GM23248 (cell line): ENCODE data around the gene PIGM. TPM values are rescaled to one million over a fixed set of nuclear protein-coding genes. Genes with fewer than 3 reads are reported as not detected.

Source experiments
- DNase-seq: peaks from one replicate; pipeline ENCODE4 v3.0.0-alpha.2; 2015
- H2AFZ ChIP-seq: fragments of 200-600 bp; sonication (generic); 2 replicates; pipeline ENCODE4 v1.6.1; 2016; ENCODE audit warnings: antibody characterized with exemption
- H3F3A ChIP-seq: fragments of 200-600 bp; sonication (generic); 2 replicates; pipeline ENCODE4 v1.6.1; 2016; ENCODE audit warnings: mild to moderate bottlenecking, antibody characterized with exemption, mixed run types; ENCODE audit not compliant: insufficient read depth
- H3K27ac ChIP-seq: fragments of 200-600 bp; sonication (generic); 2 replicates; pipeline ENCODE4 v1.5.1; 2016; ENCODE audit warnings: mild to moderate bottlenecking
- H3K27me3 ChIP-seq: fragments of 200-600 bp; sonication (generic); replicated peaks from 2 replicates; pipeline ENCODE4 v1.6.1; 2016; ENCODE audit warnings: mild to moderate bottlenecking; ENCODE audit not compliant: insufficient read depth
- H3K36me3 ChIP-seq: fragments of 200-600 bp; sonication (generic); 2 replicates; pipeline ENCODE4 v1.6.1; 2016; ENCODE audit warnings: low read depth, mild to moderate bottlenecking
- H3K4me1 ChIP-seq: fragments of 200-600 bp; sonication (generic); 2 replicates; pipeline ENCODE4 v1.6.1; 2016; ENCODE audit warnings: mild to moderate bottlenecking; ENCODE audit not compliant: insufficient read depth
- H3K4me2 ChIP-seq: fragments of 200-600 bp; sonication (generic); one replicate; pipeline ENCODE4 v1.6.1; 2016; ENCODE audit warnings: mild to moderate bottlenecking; ENCODE audit not compliant: unreplicated experiment
- H3K4me3 ChIP-seq: fragments of 200-600 bp; sonication (generic); 2 replicates; pipeline ENCODE4 v1.5.1; 2016; ENCODE audit warnings: mild to moderate bottlenecking
- H3K79me2 ChIP-seq: fragments of 200-600 bp; sonication (generic); 2 replicates; pipeline ENCODE4 v1.6.1; 2016; ENCODE audit warnings: mild to moderate bottlenecking; ENCODE audit not compliant: insufficient read depth
- H3K9ac ChIP-seq: fragments of 200-600 bp; sonication (generic); 2 replicates; pipeline ENCODE4 v1.6.1; 2016; ENCODE audit warnings: mild to moderate bottlenecking
- H3K9me2 ChIP-seq: fragments of 200-600 bp; sonication (generic); 2 replicates; pipeline ENCODE4 v1.6.1; 2016; ENCODE audit warnings: mixed run types, mild to moderate bottlenecking, moderate library complexity; ENCODE audit not compliant: insufficient read depth
- H3K9me3 ChIP-seq: fragments of 200-600 bp; sonication (generic); one replicate; pipeline ENCODE4 v1.6.1; 2017; ENCODE audit warnings: low read depth
- H4K20me1 ChIP-seq: fragments of 200-600 bp; sonication (generic); 2 replicates; pipeline ENCODE4 v1.6.0; 2016; ENCODE audit not compliant: insufficient read depth
- EZH2 ChIP-seq: fragments of 200-600 bp; sonication (generic); IDR thresholded peaks from 2 replicates; pipeline ENCODE4 v1.6.1; 2018; ENCODE audit warnings: antibody characterized with exemption, mild to moderate bottlenecking; ENCODE audit not compliant: insufficient read depth, poor library complexity, severe bottlenecking
- EZH2phosphoT487 ChIP-seq: fragments of 200-600 bp; sonication (generic); IDR thresholded peaks from 2 replicates; pipeline ENCODE4 v1.6.1; 2018; ENCODE audit warnings: antibody characterized with exemption, moderate library complexity, mild to moderate bottlenecking, low read depth; ENCODE audit not compliant: insufficient read depth
- WGBS, 2 experiments: methylation state at CpG; one replicate each; pipeline ENCODE4 v1.1.6; 2015 to 2017; ENCODE audit warnings: low lambda C conversion rate in 2 of 2, low coverage in 1 of 2; ENCODE audit errors: missing lambda C conversion rate in 2 of 2; 5-methylcytosine and 5-hydroxymethylcytosine counted together
- in situ Hi-C: fragments of 300-500 bp; cut with MboI; formaldehyde crosslinking; loops from 2 replicates; pipeline ENCODE4 v1.15.0; 2020
- polyA plus RNA-seq: library from polyadenylated mRNA; unstranded; fragments of >200 nt; fragmentation: Nextera tagmentation; extraction: Ambion mirVana; gene quantifications from 2 replicates; pipeline ENCODE4 v1.2.1, GENCODE V29; 2016
- total RNA-seq: library from RNA; depleted of rRNA; stranded (reverse); fragments of >200 nt; shearing (Covaris generic); gene quantifications from 2 replicates; pipeline ENCODE4 v1.2.3, GENCODE V29; 2014

The PIGM gene
- total and polyA plus RNA-seq, 2 experiments from 2014 or later: 5.4 to 5.5 TPM

DNA sequence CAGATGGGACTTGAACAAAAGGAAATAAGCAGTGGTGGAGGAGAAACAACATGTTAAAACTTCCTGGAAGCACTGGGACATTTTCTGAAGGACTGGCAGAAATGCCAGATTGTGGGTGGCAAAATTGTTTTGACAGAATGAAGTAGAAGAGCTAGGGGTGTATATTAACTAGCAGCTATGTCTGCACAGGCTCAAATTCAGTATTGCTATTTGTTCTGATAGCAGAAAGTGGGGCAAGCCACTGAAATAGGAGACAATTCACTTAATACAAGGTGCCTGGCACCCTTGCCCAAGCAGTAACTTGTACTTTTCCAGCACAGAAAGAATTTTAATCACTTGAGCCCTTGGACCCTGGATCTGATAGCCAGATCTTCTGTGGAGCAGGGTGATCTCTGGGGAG lies 11.8 kb upstream of the PIGM start:
- H3F3A ChIP-seq: peaks cover 3% of the 10 kb centered on the region
- no peak overlapping the region for H3K4me3 ChIP-seq
- TF ChIP-seq EZH2phosphoT487 (no peak), EZH2 (no peak)
- no peaks in the 10 kb centered on the region for H3K9me2 ChIP-seq
- DNase-seq: no peak
- no peak overlapping the region for H3K9ac ChIP-seq
- H3K79me2 ChIP-seq: no peaks in the 10 kb centered on the region
- H3K27me3 ChIP-seq: peaks cover 4% of the 10 kb centered on the region
- H2AFZ ChIP-seq: no peak overlapping the region
- no peaks in the 10 kb centered on the region for H4K20me1 ChIP-seq
- in situ Hi-C loops: no loop called here
- H3K36me3 ChIP-seq: no peaks in the 10 kb centered on the region
- no peak overlapping the region for H3K4me2 ChIP-seq
- no peaks in the 10 kb centered on the region for H3K9me3 ChIP-seq
- peaks cover 9% of the 10 kb centered on the region for H3K4me1 ChIP-seq
- H3K27ac ChIP-seq: no peak overlapping the region

DNA sequence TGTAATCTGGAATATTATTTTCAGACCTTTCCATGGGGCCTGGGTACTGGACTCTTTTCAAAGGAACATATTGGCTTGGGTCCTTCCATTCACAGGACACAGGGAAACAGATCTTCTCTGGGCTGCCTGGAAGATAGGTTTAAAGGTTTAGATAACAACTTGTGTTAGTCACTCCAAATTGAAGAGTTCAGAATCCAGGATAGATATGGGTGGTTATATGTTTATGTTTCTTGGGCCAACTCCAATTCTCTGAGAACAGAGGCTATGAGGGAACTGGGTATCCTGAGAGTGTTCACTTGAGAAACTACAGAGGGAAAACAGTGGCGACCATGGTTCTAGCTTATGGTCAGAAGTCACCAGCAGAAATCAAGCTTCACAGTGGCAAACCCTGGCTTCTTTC lies 8.7 kb upstream of the PIGM start:
- Histone ChIP-seq H3F3A (no peaks in the 10 kb centered on the region), H3K27me3 (peaks cover 4% of the 10 kb centered on the region; the same call in 1 of the 2 replicates), H3K79me2 (no peaks in the 10 kb centered on the region), H3K36me3 (no peaks in the 10 kb centered on the region), H3K9me2 (no peaks in the 10 kb centered on the region), H3K27ac (no peak overlapping the region), H2AFZ (no peak overlapping the region), H3K4me3 (no peak overlapping the region), H3K4me1 (no peaks in the 10 kb centered on the region), H4K20me1 (no peaks in the 10 kb centered on the region), H3K4me2 (no peak overlapping the region), H3K9ac (no peak overlapping the region), H3K9me3 (no peaks in the 10 kb centered on the region)
- in situ Hi-C loops: no loop called here
- 29 to 71% methylated on average over 1 of the region's 1 CpG for WGBS, 2 experiments
- no peak for TF ChIP-seq EZH2phosphoT487
- no peak for TF ChIP-seq EZH2
- no peak for DNase-seq

DNA sequence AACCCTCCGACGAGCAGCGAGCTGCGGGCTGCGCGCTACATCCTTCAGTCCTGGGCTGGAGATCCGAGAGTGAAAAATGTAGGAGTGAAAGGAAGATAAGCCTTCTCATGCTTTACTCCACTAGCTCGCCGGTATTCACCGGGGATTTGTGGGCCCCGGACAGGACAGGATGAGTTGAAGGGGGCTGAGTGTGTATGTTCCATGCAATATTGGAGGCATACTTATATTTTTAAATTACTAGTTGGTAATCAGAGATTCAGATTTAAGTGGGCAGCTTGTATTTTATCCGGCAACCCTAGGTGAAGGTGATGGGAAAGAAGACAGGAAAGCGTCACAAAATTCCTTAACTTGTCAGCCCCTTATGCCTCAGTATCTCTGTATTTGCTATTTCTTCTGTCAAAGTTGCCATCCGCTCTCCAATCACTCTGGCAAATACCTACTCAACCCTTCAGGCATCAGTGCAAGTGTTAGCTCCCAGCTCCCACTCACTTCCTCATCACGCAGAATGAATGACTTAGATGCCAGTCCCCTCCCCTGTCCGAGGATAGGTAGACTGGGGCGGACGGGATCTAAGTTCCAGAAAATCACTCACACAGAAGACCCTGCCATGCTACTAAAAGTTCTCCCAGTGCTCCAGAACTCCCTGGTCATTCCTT lies 503 bp upstream of the PIGM start:
- Histone ChIP-seq H3F3A (no peaks in the 10 kb centered on the region), H3K4me2 (peak overlapping the region; percentile 95), H3K79me2 (peaks cover 24% of the 10 kb centered on the region), H3K27me3 (no peaks in the 10 kb centered on the region), H3K9me2 (no peaks in the 10 kb centered on the region), H4K20me1 (no peaks in the 10 kb centered on the region), H3K4me1 (peaks cover 4% of the 10 kb centered on the region; the same call in 1 of the 2 replicates), H3K27ac (no peak overlapping the region), H2AFZ (peak overlapping the region; percentile 99), H3K36me3 (no peaks in the 10 kb centered on the region), H3K9me3 (no peaks in the 10 kb centered on the region), H3K9ac (peak overlapping the region; percentile 80), H3K4me3 (peak overlapping the region; percentile 99)
- peak; percentile 38 for DNase-seq
- in situ Hi-C loops: no loop called here
- TF ChIP-seq EZH2phosphoT487 (no peak), EZH2 (no peak)
- WGBS, 2 experiments: 1 to 3% methylated on average over 18 of the region's 18 CpGs

DNA sequence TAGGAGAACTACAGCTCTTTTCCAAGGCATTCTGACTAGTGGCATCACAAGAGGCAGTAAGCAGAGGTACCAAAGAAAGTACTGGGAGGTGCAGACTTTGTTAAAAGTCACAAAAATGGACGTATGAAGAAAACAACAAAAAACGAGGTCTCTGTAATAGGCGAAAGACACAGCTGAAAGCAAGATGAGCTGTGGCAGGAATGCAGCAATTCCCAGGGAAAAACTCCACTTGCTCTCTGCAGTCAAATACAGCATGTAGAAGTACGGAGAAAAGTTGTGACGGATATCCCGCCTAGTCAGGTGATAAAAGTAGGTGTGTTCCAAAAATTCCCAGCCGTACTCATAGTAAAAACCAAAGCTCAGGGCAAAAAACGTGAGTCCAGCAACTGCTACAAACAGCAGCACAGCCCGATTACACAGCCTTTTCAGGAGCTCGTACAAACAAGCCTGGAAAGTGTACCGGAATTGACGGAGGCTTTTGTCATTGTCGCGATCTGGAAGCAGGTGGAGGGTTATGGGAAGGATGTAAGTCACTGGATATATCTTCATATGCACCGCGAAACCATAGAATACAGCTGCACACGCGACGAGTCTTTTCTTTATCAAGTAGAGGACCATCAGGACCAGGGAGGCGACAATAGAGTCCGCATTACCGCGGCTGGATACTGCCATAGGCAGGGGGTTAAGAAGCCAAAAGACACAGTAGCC lies 979 bp downstream of the PIGM start:
- Histone ChIP-seq H3K36me3 (no peaks in the 10 kb centered on the region), H3K27ac (no peak overlapping the region), H3K27me3 (no peaks in the 10 kb centered on the region), H3K79me2 (peaks cover 24% of the 10 kb centered on the region), H3K4me2 (peak overlapping the region; percentile 95), H3K4me3 (peak overlapping the region; percentile 99), H4K20me1 (no peaks in the 10 kb centered on the region), H3K9ac (peak overlapping the region; percentile 80), H3K4me1 (peaks cover 4% of the 10 kb centered on the region; the same call in 1 of the 2 replicates), H2AFZ (peak overlapping the region; percentile 99), H3K9me2 (no peaks in the 10 kb centered on the region), H3F3A (no peaks in the 10 kb centered on the region), H3K9me3 (no peaks in the 10 kb centered on the region)
- in situ Hi-C loops: no loop called here
- DNase-seq: peak; percentile 49
- WGBS, 2 experiments: 6 to 9% methylated on average over 23 of the region's 23 CpGs
- TF ChIP-seq EZH2phosphoT487 (no peak), EZH2 (no peak)
